ENCODE results near the gene CD163L1.
"Not testable (repeated sequence)": the region's sequence is repeated elsewhere in the genome, so short reads cannot be mapped to it uniquely, and the experiment has no call there.

GRCh38 chr12:7438291-7438995 lies 5.5 kb downstream of the CD163L1 start:
- TF ChIP-seq CTCF, EZH2 (IDR thresholded peaks at IDR 0.05): not testable (repeated sequence)

All from neural progenitor cell (in vitro differentiated cells).